Endothelial cell of umbilical vein (primary cell): ENCODE results near the gene ITSN1.

Source experiments
- EZH2 ChIP-seq: IDR thresholded peaks from 2 replicates; pipeline ENCODE4 v1.6.1; 2012; ENCODE audit warnings: borderline replicate concordance, low read depth, mild to moderate bottlenecking, moderate library complexity, low read length, inconsistent platforms; ENCODE audit not compliant: severe bottlenecking
- FOS ChIP-seq: IDR thresholded peaks from 2 replicates; pipeline ENCODE4 v1.6.1; 2011; ENCODE audit warnings: mild to moderate bottlenecking, low read length, moderate library complexity, borderline replicate concordance; ENCODE audit not compliant: insufficient read depth
- MYC ChIP-seq: IDR thresholded peaks from one replicate; pipeline ENCODE4 v1.6.1; 2011; ENCODE audit warnings: mild to moderate bottlenecking, low read depth, low read length
- POLR2A ChIP-seq: IDR thresholded peaks from 2 replicates; pipeline ENCODE4 v1.6.1; 2012; ENCODE audit warnings: low read depth, mild to moderate bottlenecking, control low read depth, low read length
- POLR2AphosphoS5 ChIP-seq: IDR thresholded peaks from 2 replicates; pipeline ENCODE4 v1.6.1; 2012; ENCODE audit warnings: low read depth, mild to moderate bottlenecking, control low read depth, low read length, moderate library complexity; ENCODE audit not compliant: insufficient read depth
- TF ChIP-seq, protein P1 (sequence below), 2 donors: IDR thresholded peaks; 1 replicate in 1 of 2; 2 replicates in 1 of 2; pipeline ENCODE4 v1.5.1; 2011; ENCODE audit warnings: low read length in 2 of 2, mild to moderate bottlenecking in 2 of 2, moderate library complexity in 2 of 2, control low read depth in 1 of 2, inconsistent platforms in 1 of 2, low read depth in 1 of 2; ENCODE audit not compliant: insufficient read depth in 1 of 2; ENCODE audit errors: extremely low read depth in 1 of 2
- TF ChIP-seq, protein P2 (sequence below): IDR thresholded peaks from 2 replicates; pipeline ENCODE4 v1.6.1; 2011; ENCODE audit not compliant: insufficient read depth, insufficient read length

DNA sequence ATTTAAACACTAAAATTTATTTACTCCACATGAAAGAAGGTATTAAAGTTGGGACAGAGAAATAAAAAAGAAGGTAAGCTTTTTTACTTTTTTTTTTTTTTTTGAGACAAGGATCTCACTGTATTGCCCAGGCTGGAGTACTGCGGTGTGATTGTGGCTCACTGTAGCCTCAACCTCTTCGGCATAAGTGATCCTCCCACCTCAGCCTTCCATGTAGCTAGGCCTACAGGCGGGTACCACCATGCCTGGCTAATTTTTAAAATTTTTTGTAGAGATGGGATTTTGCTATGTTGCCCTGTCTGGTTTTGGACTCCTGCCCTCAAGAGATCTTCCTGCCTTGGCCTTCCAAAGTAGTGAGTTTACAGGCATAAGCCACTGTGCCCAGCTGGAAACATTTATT is 106.6 kb downstream of the ITSN1 start:
- TF ChIP-seq, protein P1, sequence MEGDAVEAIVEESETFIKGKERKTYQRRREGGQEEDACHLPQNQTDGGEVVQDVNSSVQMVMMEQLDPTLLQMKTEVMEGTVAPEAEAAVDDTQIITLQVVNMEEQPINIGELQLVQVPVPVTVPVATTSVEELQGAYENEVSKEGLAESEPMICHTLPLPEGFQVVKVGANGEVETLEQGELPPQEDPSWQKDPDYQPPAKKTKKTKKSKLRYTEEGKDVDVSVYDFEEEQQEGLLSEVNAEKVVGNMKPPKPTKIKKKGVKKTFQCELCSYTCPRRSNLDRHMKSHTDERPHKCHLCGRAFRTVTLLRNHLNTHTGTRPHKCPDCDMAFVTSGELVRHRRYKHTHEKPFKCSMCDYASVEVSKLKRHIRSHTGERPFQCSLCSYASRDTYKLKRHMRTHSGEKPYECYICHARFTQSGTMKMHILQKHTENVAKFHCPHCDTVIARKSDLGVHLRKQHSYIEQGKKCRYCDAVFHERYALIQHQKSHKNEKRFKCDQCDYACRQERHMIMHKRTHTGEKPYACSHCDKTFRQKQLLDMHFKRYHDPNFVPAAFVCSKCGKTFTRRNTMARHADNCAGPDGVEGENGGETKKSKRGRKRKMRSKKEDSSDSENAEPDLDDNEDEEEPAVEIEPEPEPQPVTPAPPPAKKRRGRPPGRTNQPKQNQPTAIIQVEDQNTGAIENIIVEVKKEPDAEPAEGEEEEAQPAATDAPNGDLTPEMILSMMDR (IDR thresholded peaks at IDR 0.05; ENCODE audit: extremely low read depth in 1 of 2, insufficient read depth in 1 of 2, low read depth in 1 of 2, low read length in 2 of 2) = no peak
- TF ChIP-seq POLR2A (no peak), POLR2AphosphoS5 (no peak), FOS (no peak), EZH2 (no peak), MYC (no peak)
- TF ChIP-seq, protein P2, sequence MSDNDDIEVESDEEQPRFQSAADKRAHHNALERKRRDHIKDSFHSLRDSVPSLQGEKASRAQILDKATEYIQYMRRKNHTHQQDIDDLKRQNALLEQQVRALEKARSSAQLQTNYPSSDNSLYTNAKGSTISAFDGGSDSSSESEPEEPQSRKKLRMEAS = no peak
